Smooth muscle cell (in vitro differentiated cells): ENCODE measurements around the gene TRAF3. TPM values are rescaled to one million over a fixed set of nuclear protein-coding genes. Genes with fewer than 3 reads are reported as not detected.

ENCODE experiments used
- DNase-seq: peaks from one replicate; lab custom pipeline; 2025; ENCODE audit not compliant: unreplicated experiment; lab: John Stamatoyannopoulos, UW
- H2AFZ ChIP-seq: fragments of 200-600 bp; sonication (generic); 2 replicates; pipeline ENCODE4 v1.6.0; 2016; ENCODE audit warnings: antibody characterized with exemption, low read depth, mild to moderate bottlenecking
- H3F3A ChIP-seq: fragments of 200-600 bp; sonication (generic); 2 replicates; pipeline ENCODE4 v1.6.0; 2017; ENCODE audit warnings: antibody characterized with exemption, low read depth
- H3K27ac ChIP-seq: fragments of 200-600 bp; sonication (generic); 2 replicates; pipeline ENCODE4 v1.5.1; 2016; ENCODE audit warnings: low read depth, mild to moderate bottlenecking
- H3K27me3 ChIP-seq: fragments of 200-600 bp; sonication (generic); 2 replicates; pipeline ENCODE4 v1.6.1; 2016; ENCODE audit warnings: low read depth, mild to moderate bottlenecking
- H3K36me3 ChIP-seq: fragments of 200-600 bp; sonication (generic); 2 replicates; pipeline ENCODE4 v1.5.1; 2016; ENCODE audit warnings: low read depth
- H3K4me1 ChIP-seq: fragments of 200-600 bp; sonication (generic); 2 replicates; pipeline ENCODE4 v1.5.1; 2016; ENCODE audit warnings: low read depth
- H3K4me2 ChIP-seq: fragments of 200-600 bp; sonication (generic); 2 replicates; pipeline ENCODE4 v1.6.0; 2016; ENCODE audit warnings: mild to moderate bottlenecking
- H3K4me3 ChIP-seq: fragments of 200-600 bp; sonication (generic); 2 replicates; pipeline ENCODE4 v1.5.1; 2016; ENCODE audit warnings: mild to moderate bottlenecking
- H3K79me2 ChIP-seq: fragments of 200-600 bp; sonication (generic); 2 replicates; pipeline ENCODE4 v1.6.0; 2016; ENCODE audit warnings: low read depth, mild to moderate bottlenecking
- H3K9ac ChIP-seq: fragments of 200-600 bp; sonication (generic); 2 replicates; pipeline ENCODE4 v1.6.0; 2016; ENCODE audit warnings: low read depth
- H3K9me3 ChIP-seq: fragments of 200-600 bp; sonication (generic); replicated peaks from 2 replicates; pipeline ENCODE4 v1.5.1; 2016; ENCODE audit warnings: low read depth
- H4K20me1 ChIP-seq: fragments of 200-600 bp; sonication (generic); 2 replicates; pipeline ENCODE4 v1.6.0; 2016; ENCODE audit warnings: low read depth
- WGBS: methylation state at CpG from one replicate; pipeline ENCODE4 v1.1.7; 2016; ENCODE audit warnings: low lambda C conversion rate; 5-methylcytosine and 5-hydroxymethylcytosine counted together
- polyA plus RNA-seq: library from polyadenylated mRNA; unstranded; fragments of >200 nt; fragmentation: Nextera tagmentation; extraction: Ambion mirVana; gene quantifications from 2 replicates; pipeline ENCODE4 v1.2.1, GENCODE V29; 2016
- total RNA-seq: library from RNA; depleted of rRNA; stranded (reverse); fragments of >200 nt; gene quantifications from 2 replicates; pipeline ENCODE4 v1.2.3, GENCODE V29; 2014
- TF ChIP-seq, protein P1 (sequence below): fragments of 200-600 bp; sonication (generic); IDR thresholded peaks from 2 replicates; pipeline ENCODE4 v1.5.1; 2017; ENCODE audit warnings: borderline replicate concordance, mild to moderate bottlenecking, antibody characterized with exemption; ENCODE audit not compliant: insufficient read depth, poor library complexity, severe bottlenecking

Gene TRAF3
- total and polyA plus RNA-seq, 2 experiments from 2014 or later, result 9.4 to 24.6 TPM

GRCh38 chr14:102906616-102907302 lies 129.5 kb downstream of the TRAF3 start:
- no peaks in the 10 kb centered on the region for H3K4me1 ChIP-seq
- TF ChIP-seq, protein P1, sequence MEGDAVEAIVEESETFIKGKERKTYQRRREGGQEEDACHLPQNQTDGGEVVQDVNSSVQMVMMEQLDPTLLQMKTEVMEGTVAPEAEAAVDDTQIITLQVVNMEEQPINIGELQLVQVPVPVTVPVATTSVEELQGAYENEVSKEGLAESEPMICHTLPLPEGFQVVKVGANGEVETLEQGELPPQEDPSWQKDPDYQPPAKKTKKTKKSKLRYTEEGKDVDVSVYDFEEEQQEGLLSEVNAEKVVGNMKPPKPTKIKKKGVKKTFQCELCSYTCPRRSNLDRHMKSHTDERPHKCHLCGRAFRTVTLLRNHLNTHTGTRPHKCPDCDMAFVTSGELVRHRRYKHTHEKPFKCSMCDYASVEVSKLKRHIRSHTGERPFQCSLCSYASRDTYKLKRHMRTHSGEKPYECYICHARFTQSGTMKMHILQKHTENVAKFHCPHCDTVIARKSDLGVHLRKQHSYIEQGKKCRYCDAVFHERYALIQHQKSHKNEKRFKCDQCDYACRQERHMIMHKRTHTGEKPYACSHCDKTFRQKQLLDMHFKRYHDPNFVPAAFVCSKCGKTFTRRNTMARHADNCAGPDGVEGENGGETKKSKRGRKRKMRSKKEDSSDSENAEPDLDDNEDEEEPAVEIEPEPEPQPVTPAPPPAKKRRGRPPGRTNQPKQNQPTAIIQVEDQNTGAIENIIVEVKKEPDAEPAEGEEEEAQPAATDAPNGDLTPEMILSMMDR, result no peak
- no peak overlapping the region for H3K4me3 ChIP-seq
- H2AFZ ChIP-seq, result no peak overlapping the region
- H3K79me2 ChIP-seq, result no peaks in the 10 kb centered on the region
- H3K4me2 ChIP-seq, result no peak overlapping the region
- 99% methylated on average over 30 of the region's 30 CpGs for WGBS
- no peak for DNase-seq
- no peak overlapping the region for H3K27ac ChIP-seq
- no peaks in the 10 kb centered on the region for H4K20me1 ChIP-seq
- no peak overlapping the region for H3K9ac ChIP-seq
- H3F3A ChIP-seq, result no peaks in the 10 kb centered on the region
- no peaks in the 10 kb centered on the region for H3K9me3 ChIP-seq
- H3K36me3 ChIP-seq, result no peaks in the 10 kb centered on the region
- H3K27me3 ChIP-seq, result no peaks in the 10 kb centered on the region

GRCh38 chr14:102907303-102907844 lies 130.1 kb downstream of the TRAF3 start:
- Histone ChIP-seq H4K20me1 (no peaks in the 10 kb centered on the region), H3K79me2 (no peaks in the 10 kb centered on the region), H3K4me2 (no peak overlapping the region), H3K9me3 (no peaks in the 10 kb centered on the region), H3K9ac (no peak overlapping the region), H2AFZ (no peak overlapping the region), H3F3A (no peaks in the 10 kb centered on the region), H3K27me3 (no peaks in the 10 kb centered on the region), H3K4me3 (no peak overlapping the region), H3K27ac (no peak overlapping the region), H3K36me3 (no peaks in the 10 kb centered on the region), H3K4me1 (no peaks in the 10 kb centered on the region)
- DNase-seq, result no peak
- TF ChIP-seq, protein P1, result no peak
- 97% methylated on average over 33 of the region's 33 CpGs for WGBS

GRCh38 chr14:102907980-102908730 lies 130.9 kb downstream of the TRAF3 start:
- no peaks in the 10 kb centered on the region for H3K4me1 ChIP-seq
- H4K20me1 ChIP-seq, result no peaks in the 10 kb centered on the region
- H3K36me3 ChIP-seq, result no peaks in the 10 kb centered on the region
- DNase-seq, result no peak
- H3K79me2 ChIP-seq, result no peaks in the 10 kb centered on the region
- H3K27ac ChIP-seq, result no peak overlapping the region
- no peak overlapping the region for H3K4me2 ChIP-seq
- no peak overlapping the region for H2AFZ ChIP-seq
- TF ChIP-seq, protein P1, result no peak
- H3K27me3 ChIP-seq, result no peaks in the 10 kb centered on the region
- H3F3A ChIP-seq, result no peaks in the 10 kb centered on the region
- H3K9ac ChIP-seq, result no peak overlapping the region
- no peak overlapping the region for H3K4me3 ChIP-seq
- WGBS, result 94% methylated on average over 23 of the region's 23 CpGs
- H3K9me3 ChIP-seq, result no peaks in the 10 kb centered on the region
